HUES64 (cell line): Measurements from ENCODE around the gene EFL1. TPM values are rescaled to one million over a fixed set of nuclear protein-coding genes. Genes with fewer than 3 reads are reported as not detected.
"Not testable (repeated sequence)": the region's sequence is repeated elsewhere in the genome, so short reads cannot be mapped to it uniquely, and the experiment has no call there.

Source experiments
- H3K27ac ChIP-seq: 2 replicates; pipeline ENCODE4 v1.7.0; 2013; ENCODE audit warnings: low read depth, low read length, inconsistent platforms
- H3K27me3 ChIP-seq: 2 replicates; pipeline ENCODE4 v1.6.1; 2013; ENCODE audit warnings: mild to moderate bottlenecking, low read length; ENCODE audit not compliant: insufficient read depth
- H3K36me3 ChIP-seq: 2 replicates; pipeline ENCODE4 v1.6.1; 2013; ENCODE audit warnings: mild to moderate bottlenecking, low read length; ENCODE audit not compliant: insufficient read depth
- H3K4me1 ChIP-seq: 2 replicates; pipeline ENCODE4 v1.6.1; 2013; ENCODE audit warnings: mild to moderate bottlenecking, low read length, moderate library complexity; ENCODE audit not compliant: insufficient read depth
- H3K4me3 ChIP-seq: 2 replicates; pipeline ENCODE4 v1.5.1; 2013; ENCODE audit warnings: mild to moderate bottlenecking, low read length, moderate library complexity
- H3K9ac ChIP-seq: 2 replicates; pipeline ENCODE4 v1.6.1; 2013; ENCODE audit warnings: mild to moderate bottlenecking, low read depth, low read length
- H3K9me3 ChIP-seq: 2 replicates; pipeline ENCODE4 v1.6.1; 2013; ENCODE audit warnings: low read depth, low read length; ENCODE audit not compliant: insufficient read depth
- WGBS: fragments of 150-250, 120-280 bp; methylation state at CpG from one replicate; pipeline ENCODE4 v1.1.7; 2013; ENCODE audit warnings: missing lambda C conversion rate; 5-methylcytosine and 5-hydroxymethylcytosine counted together
- polyA plus RNA-seq, 2 experiments: library from polyadenylated mRNA; stranded (reverse); fragments of 50-300 nt; gene quantifications; one replicate each; pipeline ENCODE4 v1.2.3, GENCODE V29; 2013

Gene EFL1
- 23.3 TPM for polyA plus RNA-seq (2013, experiment 1 of 2)
- polyA plus RNA-seq (2013, experiment 2 of 2): 24.8 TPM

DNA sequence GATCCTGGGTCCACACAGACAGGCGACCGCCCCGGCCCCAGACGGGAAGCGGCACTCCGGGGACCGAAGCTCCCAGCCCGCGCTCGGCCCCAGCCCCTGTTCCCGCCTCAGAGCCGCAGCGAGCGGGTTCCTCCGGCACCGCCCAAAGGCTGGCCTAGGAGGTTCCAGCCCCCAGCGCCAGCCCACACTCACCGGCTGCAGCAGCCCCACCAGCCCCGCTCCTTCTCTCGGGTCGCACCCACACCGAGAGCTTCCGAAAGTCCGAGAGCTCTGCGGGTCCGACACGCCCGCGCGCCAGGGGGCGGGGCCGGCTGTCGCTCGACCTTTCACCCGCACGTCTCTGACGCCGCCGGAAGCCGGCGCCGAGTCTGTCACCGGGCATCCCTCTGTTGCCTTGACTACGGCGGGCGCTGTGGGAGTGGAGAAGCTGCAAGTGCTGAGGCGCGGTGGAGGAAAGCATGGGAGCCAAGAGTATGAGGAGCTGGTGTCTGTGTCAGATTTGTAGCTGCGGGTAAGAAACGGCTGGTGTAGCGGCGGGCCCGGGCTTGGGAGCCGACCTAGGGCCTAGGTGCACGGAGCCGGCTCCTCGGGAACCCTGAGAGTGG is at the start of gene EFL1, which contains the start of gene SAXO2:
Gene EFL1, minus strand, starts transcription at position 313 of the 605 bp plus-strand sequence. CDS start 956 bp downstream, outside the sequence.
Gene SAXO2, plus strand, starts transcription at position 397 of the 605 bp plus-strand sequence. Its CDS starts 62 bp downstream, at position 459.
- H3K4me1 ChIP-seq: peaks cover 22% of the 10 kb centered on the region
- no peaks in the 10 kb centered on the region for H3K27me3 ChIP-seq
- peak within 1 kb of the TSS; percentile 99 for H3K4me3 ChIP-seq
- H3K9me3 ChIP-seq: no peaks in the 10 kb centered on the region
- peak within 1 kb of the TSS; percentile 86 for H3K9ac ChIP-seq
- H3K36me3 ChIP-seq: peaks cover 32% of the 10 kb centered on the region
- under 1% methylated on average over 57 of the region's 57 CpGs for WGBS
- H3K27ac ChIP-seq: peak within 1 kb of the TSS; percentile 70

DNA sequence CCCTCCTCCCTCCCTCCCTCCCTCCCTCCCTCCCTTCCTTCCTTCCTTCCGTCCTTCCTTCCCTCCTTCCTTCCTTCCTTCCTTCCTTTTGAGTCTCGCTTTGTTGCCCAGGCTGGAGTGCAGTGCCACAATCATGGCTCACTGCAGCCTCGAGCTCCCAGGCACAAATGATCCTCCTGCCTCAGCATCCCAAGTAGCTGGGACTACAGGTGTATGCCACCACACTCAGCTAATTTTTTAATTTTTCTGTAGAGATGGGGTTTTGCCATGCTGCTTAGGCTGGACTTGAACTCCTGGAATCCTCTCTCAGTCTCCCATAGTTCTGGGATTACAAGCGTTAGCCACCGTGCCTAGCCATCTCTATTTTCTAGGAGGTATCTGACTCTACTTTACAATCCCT is 48.8 kb upstream of the EFL1 start:
- H3K36me3 ChIP-seq, H3K9ac ChIP-seq, H3K4me1 ChIP-seq, H3K27me3 ChIP-seq, H3K27ac ChIP-seq, H3K9me3 ChIP-seq, H3K4me3 ChIP-seq: not testable (repeated sequence)
- WGBS: 92% methylated on average over 5 of the region's 5 CpGs

DNA sequence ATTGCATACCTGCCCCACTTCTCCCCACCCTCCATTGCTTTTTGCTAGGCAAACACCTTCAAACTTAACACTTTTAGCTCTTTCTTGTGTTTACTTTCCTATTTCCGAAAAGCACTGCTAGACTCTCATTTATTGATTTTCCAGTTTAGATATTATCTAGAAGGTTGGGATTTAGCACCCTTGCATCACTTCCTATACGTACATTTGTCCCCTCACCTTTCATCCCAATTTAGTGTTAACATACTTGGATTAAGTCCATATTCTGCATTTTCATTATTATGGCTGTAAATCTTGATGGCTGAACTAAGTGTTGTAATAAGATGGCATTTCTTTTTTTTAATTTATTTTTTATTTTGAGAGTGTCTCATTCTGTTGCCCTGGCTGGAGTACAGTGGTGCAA is 47.3 kb upstream of the EFL1 start:
- H3K36me3 ChIP-seq: no peaks in the 10 kb centered on the region
- H3K4me3 ChIP-seq: no peak overlapping the region
- H3K9me3 ChIP-seq: no peaks in the 10 kb centered on the region
- H3K9ac ChIP-seq: no peak overlapping the region
- no peak overlapping the region for H3K27ac ChIP-seq
- no peaks in the 10 kb centered on the region for H3K27me3 ChIP-seq
- no peaks in the 10 kb centered on the region for H3K4me1 ChIP-seq
- WGBS: 100% methylated on average over 1 of the region's 2 CpGs

DNA sequence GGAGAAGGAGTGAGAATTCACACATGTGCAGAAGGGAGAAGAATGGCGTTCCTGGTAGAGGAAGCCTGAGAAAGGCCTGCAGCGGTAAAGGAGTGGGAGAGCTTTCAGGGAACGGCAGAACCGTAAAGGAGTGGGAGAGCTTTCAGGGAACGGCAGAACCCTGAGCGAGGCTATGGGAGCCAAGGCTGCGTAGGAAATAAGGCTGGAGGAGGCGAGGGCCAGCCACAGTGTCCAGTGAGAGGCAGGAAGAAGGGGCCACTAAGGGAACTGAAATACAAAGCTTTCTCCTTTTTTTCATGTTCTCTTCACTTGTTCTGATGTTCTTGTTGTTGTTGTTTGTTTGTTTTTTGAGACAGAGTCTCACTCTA is 45.2 kb upstream of the EFL1 start:
- Histone ChIP-seq H3K9ac (no peak overlapping the region), H3K9me3 (no peaks in the 10 kb centered on the region), H3K27me3 (no peaks in the 10 kb centered on the region), H3K4me1 (no peaks in the 10 kb centered on the region), H3K4me3 (no peak overlapping the region), H3K36me3 (no peaks in the 10 kb centered on the region), H3K27ac (no peak overlapping the region)
- 91% methylated on average over 8 of the region's 8 CpGs for WGBS

DNA sequence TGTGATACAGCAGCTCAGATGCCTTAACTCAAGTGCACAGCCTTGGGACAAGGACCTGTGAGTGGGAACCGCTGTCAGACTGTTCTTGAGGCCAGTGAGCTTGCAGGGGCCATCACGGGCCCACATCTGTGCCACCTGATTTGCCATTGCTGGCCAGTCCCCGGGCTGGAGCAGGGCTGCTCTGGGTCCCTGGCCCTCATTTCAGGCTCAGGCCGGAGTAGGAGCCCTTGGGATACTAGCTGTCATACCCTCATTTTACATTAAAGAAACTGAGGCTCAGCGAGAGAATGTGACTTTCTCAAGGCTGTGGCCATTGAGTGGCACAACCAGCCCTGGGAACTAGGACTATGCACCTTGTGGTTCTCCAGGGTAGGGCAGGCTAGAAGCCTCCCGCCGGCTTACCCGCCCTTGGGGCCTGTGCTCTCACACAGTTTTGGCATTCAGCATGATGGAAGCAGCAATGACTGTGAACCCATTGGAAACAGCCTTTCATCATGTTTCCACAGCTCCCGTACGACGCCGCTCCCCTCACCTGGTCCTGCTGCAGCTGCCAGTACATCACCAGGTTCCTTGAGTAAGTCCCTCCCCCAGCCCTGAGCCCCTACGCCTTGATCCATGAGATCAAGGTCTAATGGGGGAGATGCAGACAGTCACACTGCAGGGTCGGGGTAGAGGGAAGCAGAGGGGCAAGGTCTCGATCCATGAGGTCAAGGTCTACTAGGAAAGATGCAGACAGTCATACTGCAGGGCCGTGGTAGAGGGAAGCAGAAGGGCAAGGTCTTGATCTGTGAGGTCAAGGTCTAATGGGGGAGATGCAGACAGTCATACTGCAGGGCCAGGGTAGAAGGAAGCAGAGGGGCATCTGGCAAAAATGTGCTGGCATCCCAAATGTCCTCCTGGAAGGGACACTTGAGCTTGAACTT is 44.5 kb upstream of the EFL1 start:
- H3K4me3 ChIP-seq: no peak overlapping the region
- no peak overlapping the region for H3K9ac ChIP-seq
- no peaks in the 10 kb centered on the region for H3K36me3 ChIP-seq
- no peaks in the 10 kb centered on the region for H3K27me3 ChIP-seq
- H3K9me3 ChIP-seq: no peaks in the 10 kb centered on the region
- H3K27ac ChIP-seq: no peak overlapping the region
- WGBS: 90% methylated on average over 16 of the region's 16 CpGs
- no peaks in the 10 kb centered on the region for H3K4me1 ChIP-seq

DNA sequence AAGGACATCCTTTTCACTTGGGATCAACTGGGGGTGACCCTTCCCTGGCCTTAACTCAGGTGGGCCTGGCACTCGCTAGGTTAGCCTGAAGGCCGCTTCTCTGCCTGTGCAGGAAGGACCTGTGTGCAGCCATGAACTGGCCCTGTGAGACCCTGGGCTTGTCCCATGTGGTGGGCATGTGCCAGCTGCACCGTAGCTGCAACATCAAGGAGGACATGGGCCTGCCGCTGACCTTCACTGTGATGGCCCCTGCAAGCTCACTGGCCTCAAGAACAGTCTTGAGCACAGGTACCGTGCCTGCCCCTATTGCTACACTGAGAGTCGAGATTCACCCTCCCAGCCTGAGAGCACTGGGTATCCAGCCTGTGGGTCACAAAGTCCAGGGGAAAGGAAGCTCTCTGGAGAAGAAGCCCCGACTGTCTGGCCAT is 43.1 kb upstream of the EFL1 start:
- 93% methylated on average over 7 of the region's 7 CpGs for WGBS
- Histone ChIP-seq H3K9me3 (no peaks in the 10 kb centered on the region), H3K4me3 (no peak overlapping the region), H3K9ac (no peak overlapping the region), H3K4me1 (no peaks in the 10 kb centered on the region), H3K36me3 (no peaks in the 10 kb centered on the region), H3K27ac (no peak overlapping the region), H3K27me3 (no peaks in the 10 kb centered on the region)

DNA sequence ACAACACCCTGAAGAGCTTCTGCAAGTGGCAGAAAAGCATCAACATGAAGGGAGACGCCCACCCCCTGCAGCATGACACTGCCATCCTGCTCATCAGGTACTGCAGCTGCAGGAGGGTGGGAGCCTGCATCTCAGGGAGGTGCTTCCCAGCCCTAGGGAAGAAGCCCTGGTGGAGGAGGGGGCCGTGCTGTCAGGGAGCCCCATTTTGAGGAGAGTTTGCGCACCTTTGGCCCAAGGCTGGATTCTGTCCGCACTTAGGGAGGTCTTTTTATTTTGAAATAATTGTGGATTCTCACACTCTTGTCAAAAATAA is 42.2 kb upstream of the EFL1 start:
- Histone ChIP-seq H3K27me3 (no peaks in the 10 kb centered on the region), H3K36me3 (no peaks in the 10 kb centered on the region), H3K4me3 (no peak overlapping the region), H3K4me1 (no peaks in the 10 kb centered on the region), H3K9me3 (no peaks in the 10 kb centered on the region), H3K27ac (no peak overlapping the region), H3K9ac (no peak overlapping the region)
- WGBS: 92% methylated on average over 4 of the region's 4 CpGs

DNA sequence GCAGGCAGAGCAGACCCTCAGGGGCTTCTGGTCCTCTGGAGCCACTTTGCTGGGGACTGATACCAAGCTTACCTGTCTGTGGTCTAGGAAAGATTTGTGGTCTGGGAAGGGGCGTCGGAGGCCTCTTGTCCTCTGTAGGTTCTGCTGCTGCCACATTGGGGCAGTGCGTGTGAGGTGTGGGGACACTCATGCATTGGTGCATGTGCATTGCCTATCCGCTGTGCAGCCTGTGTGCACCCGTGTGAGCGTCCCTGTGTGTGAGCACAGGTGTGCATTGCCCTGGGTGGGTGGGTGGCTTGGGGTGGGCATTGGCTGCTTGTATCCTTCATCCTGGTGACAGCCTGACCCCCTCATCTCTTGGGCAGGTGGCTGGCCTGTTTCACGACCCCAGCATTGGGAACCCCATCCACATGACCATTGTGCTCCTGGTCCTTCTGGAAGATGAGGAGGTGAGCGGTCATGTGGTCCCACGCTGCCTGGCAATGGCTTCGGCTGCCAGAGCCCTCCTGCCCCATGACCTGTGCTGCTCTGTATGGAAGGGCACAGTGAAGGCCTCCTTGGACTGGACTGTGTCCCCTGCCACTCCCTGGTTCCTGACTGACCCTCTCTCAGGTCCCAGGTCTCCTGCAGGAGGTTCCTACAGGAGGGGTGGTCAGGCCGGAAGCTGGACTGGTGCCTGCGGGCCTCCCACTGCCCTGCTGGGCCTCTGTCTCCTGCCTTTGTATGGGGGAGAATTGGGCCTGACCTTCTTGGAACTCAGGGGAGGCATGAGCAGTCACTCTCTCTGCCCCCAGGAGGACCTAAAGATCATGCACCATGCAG is 41.6 kb upstream of the EFL1 start:
- Histone ChIP-seq H3K27ac (no peak overlapping the region), H3K4me1 (no peaks in the 10 kb centered on the region), H3K36me3 (no peaks in the 10 kb centered on the region), H3K9me3 (no peaks in the 10 kb centered on the region), H3K27me3 (no peaks in the 10 kb centered on the region), H3K4me3 (no peak overlapping the region), H3K9ac (no peak overlapping the region)
- 94% methylated on average over 12 of the region's 12 CpGs for WGBS

DNA sequence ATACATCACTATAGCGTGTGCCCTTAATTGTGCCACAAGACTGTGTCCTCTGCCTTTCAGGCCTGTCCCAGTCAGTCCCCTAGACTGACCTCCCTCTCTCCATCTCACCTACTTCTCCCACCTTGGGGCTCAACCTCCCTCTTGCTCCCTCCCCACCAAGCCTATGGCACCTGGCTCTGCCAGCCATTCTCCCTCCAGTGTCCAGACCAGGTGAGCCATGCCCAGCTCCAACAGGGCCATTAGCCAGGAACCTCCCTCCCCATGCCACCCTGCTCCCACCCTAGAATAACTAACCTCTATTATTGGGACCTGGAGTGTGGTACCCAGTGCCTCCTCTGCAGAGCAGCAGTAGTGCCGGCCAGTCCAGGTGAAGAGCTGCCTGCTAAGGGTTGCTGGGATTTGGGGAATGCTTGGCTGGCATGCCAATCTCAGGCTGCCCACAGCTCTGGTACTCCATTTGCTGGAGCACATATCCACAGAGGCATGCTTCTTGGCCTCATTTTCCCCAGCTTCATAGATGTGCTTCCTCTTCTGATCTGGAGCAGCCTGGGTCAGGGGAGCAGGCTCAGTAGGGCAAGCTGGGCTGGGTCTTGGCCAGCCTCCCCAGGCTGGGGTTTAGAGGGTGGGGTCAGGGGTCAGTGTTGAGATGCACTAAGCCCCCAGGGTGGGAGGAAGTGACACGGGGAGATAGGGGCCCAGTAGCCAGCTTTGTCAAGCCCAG is 38.9 kb upstream of the EFL1 start:
- Histone ChIP-seq H3K36me3 (no peaks in the 10 kb centered on the region), H3K4me1 (no peaks in the 10 kb centered on the region), H3K27ac (no peak overlapping the region), H3K4me3 (no peak overlapping the region), H3K9me3 (no peaks in the 10 kb centered on the region), H3K27me3 (no peaks in the 10 kb centered on the region), H3K9ac (no peak overlapping the region)
- 87% methylated on average over 3 of the region's 3 CpGs for WGBS

DNA sequence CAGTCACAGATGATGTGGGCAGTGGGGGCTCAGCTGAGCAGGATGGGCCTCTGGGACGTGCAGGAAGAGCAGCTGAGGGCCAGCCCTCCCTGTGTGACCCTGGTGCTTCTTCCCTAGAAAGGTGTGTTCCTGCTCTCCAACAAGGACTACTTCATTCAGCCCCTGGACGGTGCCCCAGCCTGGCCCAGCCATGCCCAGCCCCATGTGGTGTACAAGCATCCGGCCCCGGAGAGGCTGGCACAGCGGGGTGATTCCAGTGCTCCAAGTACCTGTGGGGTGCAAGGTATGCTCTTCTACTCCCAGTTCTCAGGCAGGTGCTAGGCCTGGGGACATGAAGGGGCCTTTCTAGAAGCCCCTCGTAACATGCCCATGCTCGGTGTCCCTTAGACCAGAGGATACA is 38.3 kb upstream of the EFL1 start:
- Histone ChIP-seq H3K4me1 (no peaks in the 10 kb centered on the region), H3K9ac (no peak overlapping the region), H3K36me3 (no peaks in the 10 kb centered on the region), H3K27me3 (no peaks in the 10 kb centered on the region), H3K9me3 (no peaks in the 10 kb centered on the region), H3K27ac (no peak overlapping the region), H3K4me3 (no peak overlapping the region)
- WGBS: 91% methylated on average over 7 of the region's 7 CpGs
